ENCODE results near the gene UPK1A. TPM values are rescaled to one million over a fixed set of nuclear protein-coding genes. Genes with fewer than 3 reads are reported as not detected.
A peak's percentile ranks its signal among the peaks of the same experiment; 100 is the strongest.

The UPK1A gene
- total RNA-seq, 1 experiment from 2014 or later, result not detected

GRCh38 chr19:35713904-35714495 is 47.7 kb downstream of the UPK1A start:
- POLR2A ChIA-PET, result no interaction called here
- TF ChIP-seq CTCF (IDR thresholded peaks at IDR 0.05; ENCODE audit: unreplicated experiment), result no peak
- Mint-ChIP-seq H3K27me3 (ENCODE audit: insufficient read depth, unreplicated experiment) (no peaks in the 10 kb centered on the region), H3K4me3 (ENCODE audit: unreplicated experiment) (no peak overlapping the region), H3K4me1 (ENCODE audit: insufficient read depth, unreplicated experiment) (peaks cover 13% of the 10 kb centered on the region), H3K36me3 (ENCODE audit: insufficient read depth, unreplicated experiment) (no peaks in the 10 kb centered on the region), H3K9me3 (ENCODE audit: unreplicated experiment) (no peaks in the 10 kb centered on the region), H3K27ac (ENCODE audit: low read depth, unreplicated experiment) (no peak overlapping the region)
- intact Hi-C loops (cut with micrococcal nuclease), result no loop called here
- BruUV-seq (replicated peaks), result no TSS peak
- no peak for DNase-seq (ENCODE audit: unreplicated experiment)
- CTCF ChIA-PET, result interaction anchor here (0.6 to 1.5 kb wide), 5 partner anchors 21 to 165 kb away, joined by 3 to 10 read pairs (median 3); no protein-coding TSS in a partner anchor

GRCh38 chr19:35714601-35715354 is 48.5 kb downstream of the UPK1A start:
- ChIA-PET CTCF (interaction anchor here (0.6 to 1.5 kb wide), 4 partner anchors 21 to 166 kb away, joined by 3 to 10 read pairs (median 3); no protein-coding TSS in a partner anchor), POLR2A (interaction anchor here (1.4 kb wide), 1 partner anchor 70 kb away, joined by 3 read pairs; no protein-coding TSS in a partner anchor)
- BruUV-seq (replicated peaks), result no TSS peak
- Mint-ChIP-seq H3K27ac (ENCODE audit: low read depth, unreplicated experiment) (no peak overlapping the region), H3K36me3 (ENCODE audit: insufficient read depth, unreplicated experiment) (no peaks in the 10 kb centered on the region), H3K27me3 (ENCODE audit: insufficient read depth, unreplicated experiment) (no peaks in the 10 kb centered on the region), H3K9me3 (ENCODE audit: unreplicated experiment) (no peaks in the 10 kb centered on the region), H3K4me3 (ENCODE audit: unreplicated experiment) (no peak overlapping the region), H3K4me1 (ENCODE audit: insufficient read depth, unreplicated experiment) (peaks cover 19% of the 10 kb centered on the region)
- intact Hi-C loops (cut with micrococcal nuclease), result no loop called here
- TF ChIP-seq CTCF (IDR thresholded peaks at IDR 0.05; ENCODE audit: unreplicated experiment), result no peak
- DNase-seq (ENCODE audit: unreplicated experiment), result no peak

- Mint-ChIP-seq H3K4me3 (ENCODE audit: unreplicated experiment) (peak overlapping the region; percentile 88), H3K4me1 (ENCODE audit: insufficient read depth, unreplicated experiment) (peaks cover 23% of the 10 kb centered on the region), H3K27me3 (ENCODE audit: insufficient read depth, unreplicated experiment) (no peaks in the 10 kb centered on the region), H3K36me3 (ENCODE audit: insufficient read depth, unreplicated experiment) (peaks cover 6% of the 10 kb centered on the region), H3K27ac (ENCODE audit: low read depth, unreplicated experiment) (peak overlapping the region; percentile 97), H3K9me3 (ENCODE audit: unreplicated experiment) (no peaks in the 10 kb centered on the region)
- ChIA-PET CTCF (interaction anchor here (0.5 to 1.5 kb wide), 10 partner anchors 9 to 216 kb away, joined by 3 to 10 read pairs (median 3); no protein-coding TSS in a partner anchor), POLR2A (interaction anchor here (0.9 to 1.4 kb wide), 2 partner anchors 30 to 70 kb away, joined by 3 read pairs; partner anchors contain the start of genes PSENEN and U2AF1L4)
- DNase-seq (ENCODE audit: unreplicated experiment), result no peak
- BruUV-seq (replicated peaks), result no TSS peak
- no peak for TF ChIP-seq CTCF (IDR thresholded peaks at IDR 0.05; ENCODE audit: unreplicated experiment)
- intact Hi-C loops (cut with micrococcal nuclease), result no loop called here
These were observed 49.1 kb downstream of the UPK1A start for GRCh38 chr19:35715355-35715809.
